ENCODE results near the gene KLHL20. TPM values are rescaled to one million over a fixed set of nuclear protein-coding genes. Genes with fewer than 3 reads are reported as not detected.
"Not testable (repeated sequence)": the region's sequence is repeated elsewhere in the genome, so short reads cannot be mapped to it uniquely, and the experiment has no call there.

Gene KLHL20
- total RNA-seq, 1 donor from 2014 or later: 26.6 TPM

GRCh38 chr1:173770330-173770729 lies 55.5 kb downstream of the KLHL20 start:
- not testable (repeated sequence) for H3K27ac ChIP-seq (ENCODE audit: low read depth, low read length); H3K4me1 ChIP-seq (ENCODE audit: control insufficient read depth in 3 of 3, insufficient read depth in 3 of 3, low read length in 3 of 3); H3K4me3 ChIP-seq (ENCODE audit: low read length in 3 of 3); H3K9ac ChIP-seq (ENCODE audit: low read depth in 1 of 3, low read length in 3 of 3); H3K9me3 ChIP-seq (ENCODE audit: control insufficient read depth in 3 of 3, low read length in 3 of 3); H3K27me3 ChIP-seq (ENCODE audit: control insufficient read depth in 3 of 3, insufficient read depth in 3 of 3, low read length in 3 of 3)
- H3K36me3 ChIP-seq (ENCODE audit: control insufficient read depth in 3 of 3, insufficient read depth in 3 of 3, low read length in 3 of 3): peaks cover 6 to 29% (median 15%) of the 10 kb centered on the region in 3 donors

GRCh38 chr1:173771560-173771959 lies 56.8 kb downstream of the KLHL20 start:
- H3K4me1 ChIP-seq (ENCODE audit: control insufficient read depth in 3 of 3, insufficient read depth in 3 of 3, low read length in 3 of 3): no peaks in the 10 kb centered on the region
- no peaks in the 10 kb centered on the region for H3K27me3 ChIP-seq (ENCODE audit: control insufficient read depth in 3 of 3, insufficient read depth in 3 of 3, low read length in 3 of 3)
- no peaks in the 10 kb centered on the region for H3K9me3 ChIP-seq (ENCODE audit: control insufficient read depth in 3 of 3, low read length in 3 of 3)
- peaks cover 9 to 32% (median 20%) of the 10 kb centered on the region in 3 donors for H3K36me3 ChIP-seq (ENCODE audit: control insufficient read depth in 3 of 3, insufficient read depth in 3 of 3, low read length in 3 of 3)
- no peak overlapping the region for H3K27ac ChIP-seq (ENCODE audit: low read depth, low read length)
- no peak overlapping the region for H3K4me3 ChIP-seq (ENCODE audit: low read length in 3 of 3)
- H3K9ac ChIP-seq (ENCODE audit: low read depth in 1 of 3, low read length in 3 of 3): no peak overlapping the region

- no peaks in the 10 kb centered on the region for H3K4me1 ChIP-seq (ENCODE audit: control insufficient read depth in 3 of 3, insufficient read depth in 3 of 3, low read length in 3 of 3)
- H3K9me3 ChIP-seq (ENCODE audit: control insufficient read depth in 3 of 3, low read length in 3 of 3): no peaks in the 10 kb centered on the region
- H3K27me3 ChIP-seq (ENCODE audit: control insufficient read depth in 3 of 3, insufficient read depth in 3 of 3, low read length in 3 of 3): no peaks in the 10 kb centered on the region
- H3K36me3 ChIP-seq (ENCODE audit: control insufficient read depth in 3 of 3, insufficient read depth in 3 of 3, low read length in 3 of 3): peaks cover 10 to 29% (median 26%) of the 10 kb centered on the region in 3 donors
- H3K4me3 ChIP-seq (ENCODE audit: low read length in 3 of 3): no peak overlapping the region
- no peak overlapping the region for H3K9ac ChIP-seq (ENCODE audit: low read depth in 1 of 3, low read length in 3 of 3)
- H3K27ac ChIP-seq (ENCODE audit: low read depth, low read length): no peak overlapping the region
These were observed 60.9 kb downstream of the KLHL20 start for GRCh38 chr1:173775578-173776226.

GRCh38 chr1:173779936-173780335 lies 65.2 kb downstream of the KLHL20 start:
- H3K4me3 ChIP-seq (ENCODE audit: low read length in 3 of 3): no peak overlapping the region
- no peak overlapping the region for H3K9ac ChIP-seq (ENCODE audit: low read depth in 1 of 3, low read length in 3 of 3)
- H3K4me1 ChIP-seq (ENCODE audit: control insufficient read depth in 3 of 3, insufficient read depth in 3 of 3, low read length in 3 of 3): no peaks in the 10 kb centered on the region
- no peaks in the 10 kb centered on the region for H3K9me3 ChIP-seq (ENCODE audit: control insufficient read depth in 3 of 3, low read length in 3 of 3)
- H3K27me3 ChIP-seq (ENCODE audit: control insufficient read depth in 3 of 3, insufficient read depth in 3 of 3, low read length in 3 of 3): no peaks in the 10 kb centered on the region
- peaks cover 28 to 50% (median 45%) of the 10 kb centered on the region in 3 donors for H3K36me3 ChIP-seq (ENCODE audit: control insufficient read depth in 3 of 3, insufficient read depth in 3 of 3, low read length in 3 of 3)
- H3K27ac ChIP-seq (ENCODE audit: low read depth, low read length): no peak overlapping the region

- no peak overlapping the region for H3K4me3 ChIP-seq (ENCODE audit: low read length in 3 of 3)
- peaks cover 23 to 43% (median 32%) of the 10 kb centered on the region in 3 donors for H3K36me3 ChIP-seq (ENCODE audit: control insufficient read depth in 3 of 3, insufficient read depth in 3 of 3, low read length in 3 of 3)
- H3K27me3 ChIP-seq (ENCODE audit: control insufficient read depth in 3 of 3, insufficient read depth in 3 of 3, low read length in 3 of 3): no peaks in the 10 kb centered on the region
- no peaks in the 10 kb centered on the region for H3K4me1 ChIP-seq (ENCODE audit: control insufficient read depth in 3 of 3, insufficient read depth in 3 of 3, low read length in 3 of 3)
- H3K9ac ChIP-seq (ENCODE audit: low read depth in 1 of 3, low read length in 3 of 3): no peak overlapping the region
- no peak overlapping the region for H3K27ac ChIP-seq (ENCODE audit: low read depth, low read length)
- H3K9me3 ChIP-seq (ENCODE audit: control insufficient read depth in 3 of 3, low read length in 3 of 3): no peaks in the 10 kb centered on the region
These were observed 70.2 kb downstream of the KLHL20 start for GRCh38 chr1:173784997-173785396.

GRCh38 chr1:173789841-173790240 lies 75.1 kb downstream of the KLHL20 start:
- Histone ChIP-seq H3K9me3 (ENCODE audit: control insufficient read depth in 3 of 3, low read length in 3 of 3) (no peaks in the 10 kb centered on the region), H3K9ac (ENCODE audit: low read depth in 1 of 3, low read length in 3 of 3) (no peak overlapping the region), H3K27me3 (ENCODE audit: control insufficient read depth in 3 of 3, insufficient read depth in 3 of 3, low read length in 3 of 3) (no peaks in the 10 kb centered on the region), H3K27ac (ENCODE audit: low read depth, low read length) (no peak overlapping the region), H3K36me3 (ENCODE audit: control insufficient read depth in 3 of 3, insufficient read depth in 3 of 3, low read length in 3 of 3) (peaks cover 2 to 13% (median 7%) of the 10 kb centered on the region in 3 donors), H3K4me1 (ENCODE audit: control insufficient read depth in 3 of 3, insufficient read depth in 3 of 3, low read length in 3 of 3) (no peaks in the 10 kb centered on the region), H3K4me3 (ENCODE audit: low read length in 3 of 3) (no peak overlapping the region)

GRCh38 chr1:173798078-173798477 lies 83.3 kb downstream of the KLHL20 start:
- H3K36me3 ChIP-seq (ENCODE audit: control insufficient read depth in 3 of 3, insufficient read depth in 3 of 3, low read length in 3 of 3): peaks cover 0 to 3% (median 0%) of the 10 kb centered on the region in 3 donors
- no peaks in the 10 kb centered on the region for H3K9me3 ChIP-seq (ENCODE audit: control insufficient read depth in 3 of 3, low read length in 3 of 3)
- no peak overlapping the region for H3K27ac ChIP-seq (ENCODE audit: low read depth, low read length)
- no peaks in the 10 kb centered on the region for H3K4me1 ChIP-seq (ENCODE audit: control insufficient read depth in 3 of 3, insufficient read depth in 3 of 3, low read length in 3 of 3)
- no peaks in the 10 kb centered on the region for H3K27me3 ChIP-seq (ENCODE audit: control insufficient read depth in 3 of 3, insufficient read depth in 3 of 3, low read length in 3 of 3)
- no peak overlapping the region for H3K9ac ChIP-seq (ENCODE audit: low read depth in 1 of 3, low read length in 3 of 3)
- no peak overlapping the region for H3K4me3 ChIP-seq (ENCODE audit: low read length in 3 of 3)

- H3K27me3 ChIP-seq (ENCODE audit: control insufficient read depth in 3 of 3, insufficient read depth in 3 of 3, low read length in 3 of 3); H3K4me1 ChIP-seq (ENCODE audit: control insufficient read depth in 3 of 3, insufficient read depth in 3 of 3, low read length in 3 of 3); H3K27ac ChIP-seq (ENCODE audit: low read depth, low read length); H3K9ac ChIP-seq (ENCODE audit: low read depth in 1 of 3, low read length in 3 of 3); H3K36me3 ChIP-seq (ENCODE audit: control insufficient read depth in 3 of 3, insufficient read depth in 3 of 3, low read length in 3 of 3); H3K9me3 ChIP-seq (ENCODE audit: control insufficient read depth in 3 of 3, low read length in 3 of 3); H3K4me3 ChIP-seq (ENCODE audit: low read length in 3 of 3): not testable (repeated sequence)
These were observed 85.2 kb downstream of the KLHL20 start for GRCh38 chr1:173799995-173800394.

GRCh38 chr1:173802961-173803360 lies 88.2 kb downstream of the KLHL20 start:
- no peaks in the 10 kb centered on the region for H3K4me1 ChIP-seq (ENCODE audit: control insufficient read depth in 3 of 3, insufficient read depth in 3 of 3, low read length in 3 of 3)
- no peaks in the 10 kb centered on the region for H3K27me3 ChIP-seq (ENCODE audit: control insufficient read depth in 3 of 3, insufficient read depth in 3 of 3, low read length in 3 of 3)
- no peaks in the 10 kb centered on the region for H3K9me3 ChIP-seq (ENCODE audit: control insufficient read depth in 3 of 3, low read length in 3 of 3)
- no peak overlapping the region for H3K4me3 ChIP-seq (ENCODE audit: low read length in 3 of 3)
- no peak overlapping the region for H3K9ac ChIP-seq (ENCODE audit: low read depth in 1 of 3, low read length in 3 of 3)
- no peak overlapping the region for H3K27ac ChIP-seq (ENCODE audit: low read depth, low read length)
- peaks cover 0 to 7% (median 4%) of the 10 kb centered on the region in 3 donors for H3K36me3 ChIP-seq (ENCODE audit: control insufficient read depth in 3 of 3, insufficient read depth in 3 of 3, low read length in 3 of 3)

GRCh38 chr1:173813654-173814053 lies 98.9 kb downstream of the KLHL20 start:
- not testable (repeated sequence) for H3K9me3 ChIP-seq (ENCODE audit: control insufficient read depth in 3 of 3, low read length in 3 of 3); H3K4me1 ChIP-seq (ENCODE audit: control insufficient read depth in 3 of 3, insufficient read depth in 3 of 3, low read length in 3 of 3); H3K9ac ChIP-seq (ENCODE audit: low read depth in 1 of 3, low read length in 3 of 3); H3K36me3 ChIP-seq (ENCODE audit: control insufficient read depth in 3 of 3, insufficient read depth in 3 of 3, low read length in 3 of 3); H3K27me3 ChIP-seq (ENCODE audit: control insufficient read depth in 3 of 3, insufficient read depth in 3 of 3, low read length in 3 of 3); H3K4me3 ChIP-seq (ENCODE audit: low read length in 3 of 3); H3K27ac ChIP-seq (ENCODE audit: low read depth, low read length)
